ENCODE measurements around the gene ZSCAN5C.
"Not testable (repeated sequence)": the region's sequence is repeated elsewhere in the genome, so short reads cannot be mapped to it uniquely, and the experiment has no call there.

The ZSCAN5C gene, protein sequence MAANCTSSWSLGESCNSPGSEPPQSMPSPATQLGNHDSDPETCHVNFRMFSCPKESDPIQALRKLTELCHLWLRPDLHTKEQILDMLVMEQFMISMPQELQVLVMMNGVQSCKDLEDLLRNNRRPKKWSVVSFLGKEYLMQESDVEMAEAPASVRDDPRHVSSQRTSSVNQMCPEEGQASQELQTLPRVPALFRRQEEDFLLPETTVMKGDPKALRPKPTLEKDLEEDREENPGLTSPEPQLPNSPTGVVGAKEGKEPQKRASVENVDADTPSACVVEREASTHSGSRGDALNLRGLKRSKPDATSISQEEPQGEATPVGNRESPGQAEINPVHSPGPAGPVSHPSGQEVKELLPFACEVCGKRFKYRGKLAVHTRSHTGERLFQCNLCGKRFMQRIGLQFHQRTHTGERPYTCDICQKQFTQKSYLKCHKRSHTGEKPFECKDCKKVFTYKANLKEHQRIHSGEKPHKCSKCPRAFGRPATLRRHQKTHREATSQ

DNA sequence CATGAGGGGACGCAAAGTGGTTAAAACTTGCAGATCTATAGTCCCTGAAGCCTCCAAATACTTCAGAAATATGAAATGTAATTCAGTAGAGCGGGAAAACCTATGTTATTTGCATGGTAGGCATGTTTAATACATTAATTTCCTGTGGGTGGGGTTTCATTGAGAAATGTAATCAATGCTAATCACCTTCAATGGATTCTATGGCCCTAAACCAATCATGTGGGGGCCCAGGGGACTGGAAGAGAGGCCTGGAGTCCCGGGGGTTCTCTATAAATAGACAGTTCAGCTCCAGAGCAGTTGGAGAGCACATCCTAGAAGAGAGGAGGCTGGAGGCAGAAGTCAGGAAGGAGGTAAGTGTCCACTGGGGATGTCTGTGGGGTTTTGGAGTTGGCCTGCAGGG is at the start of gene ZSCAN5C:
ZSCAN5C (plus strand) TSS at position 301 of the 400 bp plus-strand sequence. CDS start 3,641 bp downstream, outside the sequence.
- no peak for DNase-seq (ENCODE audit: low spot score)

DNA sequence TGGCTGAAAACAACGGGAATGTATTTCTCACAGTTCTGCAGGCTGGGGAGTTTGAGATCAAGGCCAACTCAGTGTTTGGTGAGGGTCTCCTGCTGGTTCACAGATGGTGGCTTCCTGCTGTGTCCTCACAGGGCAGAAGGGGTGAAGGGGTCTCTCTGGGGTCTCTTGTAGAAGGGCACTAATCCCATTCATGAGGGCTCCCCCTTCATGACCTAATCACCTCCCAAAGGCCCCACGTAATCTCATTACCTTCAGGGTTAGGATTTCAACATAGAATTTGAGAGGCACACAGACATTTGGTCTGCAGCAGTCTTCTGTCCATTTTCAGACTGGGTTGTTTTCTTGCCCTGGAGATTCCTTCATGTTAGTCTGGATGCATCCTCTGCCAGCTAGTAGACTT is 49.4 kb upstream of the ZSCAN5C start:
- no peak for DNase-seq (ENCODE audit: low spot score)

DNA sequence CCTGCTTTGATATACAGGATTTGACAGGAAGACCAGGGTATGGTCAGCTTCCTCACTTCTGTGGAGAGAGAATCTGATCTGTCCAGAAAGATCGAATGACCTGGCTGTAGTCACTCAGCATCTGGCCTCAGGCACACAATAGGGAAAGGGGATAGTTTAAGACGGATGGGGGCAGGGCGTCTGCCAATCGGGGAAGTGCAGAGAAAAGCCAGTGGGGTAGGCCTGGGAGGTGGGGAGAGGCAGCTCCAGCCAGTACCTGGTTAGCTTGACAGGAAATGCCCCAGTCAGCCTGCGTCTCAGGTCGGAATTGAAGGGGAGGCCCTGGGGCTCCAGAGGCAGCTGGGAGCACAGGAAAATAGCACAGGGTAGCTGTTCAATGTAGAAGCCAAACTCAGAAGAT is 48.6 kb upstream of the ZSCAN5C start:
- DNase-seq (ENCODE audit: low spot score) = no peak

DNA sequence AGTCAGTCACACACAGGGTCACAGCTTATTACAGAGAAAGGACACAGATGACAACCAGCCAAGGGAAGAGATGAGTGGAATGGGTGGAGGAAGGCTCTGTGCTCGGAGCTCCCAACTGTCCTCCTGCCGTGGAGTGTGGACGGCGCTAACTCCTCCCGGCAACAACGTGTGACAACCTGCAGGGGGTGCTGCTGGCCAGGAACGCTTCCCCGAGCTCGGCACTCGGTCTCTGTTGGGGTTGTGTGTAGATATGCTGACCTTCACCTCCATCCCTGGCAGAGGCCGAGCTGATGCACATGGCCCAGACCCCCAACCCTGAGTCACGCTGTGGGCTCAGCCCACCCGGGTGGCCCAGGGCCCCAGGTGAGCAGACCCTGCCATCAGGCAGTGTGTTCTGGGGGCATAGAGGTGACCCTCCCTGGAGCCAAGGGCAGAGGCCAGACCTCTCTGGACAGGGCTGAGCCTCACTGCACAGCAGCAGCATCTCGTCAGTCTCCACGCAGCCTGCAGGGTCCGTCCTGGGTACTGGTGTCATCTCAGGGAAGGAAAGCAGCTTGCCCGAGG is 46.9 kb upstream of the ZSCAN5C start:
- DNase-seq (ENCODE audit: low spot score) = no peak

DNA sequence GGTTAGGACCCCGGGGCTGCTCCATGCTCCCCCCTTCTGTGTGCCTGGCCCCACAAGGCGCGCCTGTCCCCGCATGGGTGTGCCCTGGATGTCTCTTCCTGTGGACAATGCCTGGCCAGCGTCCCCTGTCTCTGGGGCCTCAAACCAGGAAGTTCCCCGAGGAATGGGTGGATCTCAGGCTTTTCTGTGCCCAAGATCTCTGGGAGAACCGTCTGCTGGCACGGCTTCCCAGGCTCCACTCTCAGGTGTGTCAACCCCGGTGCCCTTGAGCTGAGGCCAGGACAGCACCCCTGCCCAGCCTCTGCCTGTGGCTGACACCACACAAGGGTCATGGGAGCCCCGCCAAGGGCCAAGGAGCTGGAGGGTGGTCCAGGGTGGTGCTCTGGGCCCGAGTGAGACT is 45.3 kb upstream of the ZSCAN5C start:
- no peak for DNase-seq (ENCODE audit: low spot score)

DNA sequence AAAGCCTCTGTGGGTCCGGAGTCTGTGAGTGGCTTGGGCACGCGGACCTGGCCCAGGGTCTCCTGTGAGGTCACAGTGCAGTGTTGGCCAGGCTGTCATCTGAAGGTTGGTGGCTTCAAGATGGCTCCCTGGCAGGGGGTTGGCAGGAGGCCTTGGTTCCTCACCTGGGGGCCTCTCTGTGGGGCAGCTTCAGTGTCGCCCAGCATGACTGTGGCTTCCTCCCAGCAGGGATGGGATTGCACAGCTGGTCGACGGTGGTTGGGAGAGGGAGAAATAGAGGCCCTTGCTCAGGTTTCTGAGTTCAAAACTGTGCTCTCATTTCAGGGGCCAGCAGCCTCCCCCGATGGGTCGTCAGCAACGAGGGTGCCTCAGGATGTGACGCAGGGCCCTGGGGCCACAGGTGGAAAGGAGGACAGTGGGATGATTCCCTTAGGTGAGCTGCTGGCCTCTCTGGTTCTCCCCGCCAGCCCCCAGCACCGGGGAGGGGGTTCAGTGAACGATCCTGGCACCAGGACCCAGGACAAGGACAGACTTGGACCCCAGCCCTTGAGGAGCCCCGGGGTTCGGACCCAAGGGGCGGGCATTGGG is 43.8 kb upstream of the ZSCAN5C start:
- no peak for DNase-seq (ENCODE audit: low spot score)

DNA sequence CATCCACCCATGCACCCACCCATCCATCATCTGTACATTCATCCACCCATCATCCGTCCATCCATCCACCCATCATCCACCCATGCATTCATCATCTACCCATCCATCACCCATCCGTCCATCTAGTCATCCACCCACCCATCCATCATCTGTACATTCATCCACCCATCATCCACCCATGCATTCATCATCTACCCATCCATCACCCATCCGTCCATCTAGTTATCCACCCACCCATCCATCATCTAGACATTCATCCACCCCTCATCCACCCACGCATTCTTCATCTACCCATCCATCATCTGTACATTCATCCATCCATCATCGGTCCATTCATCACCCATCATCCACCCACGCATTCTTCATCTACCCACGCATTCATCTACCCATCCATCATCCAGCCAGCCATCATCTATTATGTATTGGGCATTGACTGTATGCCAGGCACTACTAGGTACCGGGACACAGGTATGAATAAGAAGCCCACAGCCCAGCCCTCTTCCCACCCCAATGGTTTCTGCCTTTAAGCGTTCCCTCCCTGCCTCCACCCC is 43.0 kb upstream of the ZSCAN5C start:
- no peak for DNase-seq (ENCODE audit: low spot score)

DNA sequence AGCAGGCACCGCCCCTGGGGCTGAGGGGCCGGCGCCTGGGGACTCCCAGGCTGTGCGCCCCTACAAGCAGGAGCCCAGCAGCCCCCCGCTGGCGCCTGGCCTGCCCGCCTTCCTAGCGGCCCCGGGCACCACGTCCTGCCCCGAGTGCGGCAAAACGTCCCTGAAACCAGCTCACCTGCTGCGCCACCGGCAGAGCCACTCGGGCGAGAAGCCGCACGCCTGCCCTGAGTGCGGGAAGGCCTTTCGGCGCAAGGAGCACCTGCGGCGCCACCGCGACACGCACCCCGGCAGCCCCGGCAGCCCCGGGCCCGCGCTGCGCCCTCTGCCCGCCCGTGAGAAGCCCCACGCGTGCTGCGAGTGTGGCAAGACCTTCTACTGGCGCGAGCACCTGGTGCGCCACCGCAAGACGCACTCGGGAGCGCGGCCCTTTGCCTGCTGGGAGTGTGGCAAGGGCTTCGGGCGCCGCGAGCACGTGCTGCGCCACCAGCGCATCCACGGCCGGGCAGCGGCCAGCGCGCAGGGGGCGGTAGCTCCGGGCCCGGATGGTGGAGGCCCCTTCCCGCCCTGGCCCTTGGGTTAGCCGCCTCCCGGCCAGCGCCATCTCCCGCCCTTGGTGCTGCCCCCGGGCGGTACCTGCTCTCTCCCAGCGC is 42.3 kb upstream of the ZSCAN5C start:
- no peak for DNase-seq (ENCODE audit: low spot score)

DNA sequence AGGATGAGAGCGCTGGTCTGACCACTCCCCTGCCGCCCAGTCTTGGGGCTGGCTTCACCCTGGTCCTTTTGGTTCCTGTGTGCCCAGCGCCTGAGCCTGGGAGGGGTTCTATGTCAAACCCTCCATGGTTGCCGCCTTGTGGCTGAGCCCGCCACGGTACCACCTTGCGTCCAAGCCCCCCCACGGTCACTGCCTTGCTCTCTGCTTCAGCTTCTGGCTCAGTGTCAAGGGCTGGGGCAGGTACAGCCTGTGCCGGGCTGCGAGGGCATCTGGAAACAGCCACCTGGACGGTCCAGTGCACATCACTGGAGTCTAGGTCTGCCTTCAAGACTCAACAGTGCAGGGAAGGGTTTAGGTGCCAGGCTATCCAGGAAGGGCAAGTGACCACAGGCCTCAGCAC is 40.5 kb upstream of the ZSCAN5C start:
- DNase-seq (ENCODE audit: low spot score) = no peak

DNA sequence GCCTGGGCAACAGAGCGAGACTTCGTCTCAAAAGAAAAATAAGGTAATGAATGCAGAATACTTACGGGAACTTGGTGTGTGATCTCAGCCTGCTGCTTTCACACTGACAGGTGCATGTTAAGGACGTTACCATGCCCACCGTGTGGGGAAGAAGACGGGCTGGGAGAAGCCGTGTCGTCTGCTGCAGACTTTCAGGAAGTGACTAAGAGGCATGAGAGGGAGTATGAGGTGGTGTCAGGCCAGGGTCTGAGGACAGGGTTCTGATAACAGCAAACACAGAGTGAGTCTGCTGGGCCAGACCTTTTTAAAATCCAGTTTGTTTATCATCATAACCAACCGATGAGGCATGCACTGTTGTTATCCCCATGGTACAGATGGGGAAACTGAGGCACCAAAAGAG is 39.8 kb upstream of the ZSCAN5C start:
- DNase-seq (ENCODE audit: low spot score) = no peak

DNA sequence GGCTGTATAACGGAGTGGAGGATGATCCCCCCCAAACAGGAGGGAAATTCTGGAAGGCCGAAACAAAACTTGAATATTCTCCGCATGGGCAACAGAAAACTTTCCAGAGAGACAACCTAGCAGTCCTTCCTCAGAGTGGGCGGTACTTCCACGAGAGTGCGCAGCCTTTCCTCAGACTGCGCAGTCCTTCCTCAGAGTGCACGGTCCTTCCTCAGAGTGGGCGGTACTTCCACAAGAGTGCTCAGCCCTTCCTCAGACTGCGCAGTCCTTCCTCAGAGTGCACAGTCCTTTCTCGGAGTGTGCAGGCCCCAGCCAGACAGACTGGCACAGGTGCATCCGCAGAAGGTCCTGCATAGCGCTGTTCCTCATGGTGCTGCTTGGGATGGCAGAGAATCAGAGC is 39.0 kb upstream of the ZSCAN5C start:
- no peak for DNase-seq (ENCODE audit: low spot score)

DNA sequence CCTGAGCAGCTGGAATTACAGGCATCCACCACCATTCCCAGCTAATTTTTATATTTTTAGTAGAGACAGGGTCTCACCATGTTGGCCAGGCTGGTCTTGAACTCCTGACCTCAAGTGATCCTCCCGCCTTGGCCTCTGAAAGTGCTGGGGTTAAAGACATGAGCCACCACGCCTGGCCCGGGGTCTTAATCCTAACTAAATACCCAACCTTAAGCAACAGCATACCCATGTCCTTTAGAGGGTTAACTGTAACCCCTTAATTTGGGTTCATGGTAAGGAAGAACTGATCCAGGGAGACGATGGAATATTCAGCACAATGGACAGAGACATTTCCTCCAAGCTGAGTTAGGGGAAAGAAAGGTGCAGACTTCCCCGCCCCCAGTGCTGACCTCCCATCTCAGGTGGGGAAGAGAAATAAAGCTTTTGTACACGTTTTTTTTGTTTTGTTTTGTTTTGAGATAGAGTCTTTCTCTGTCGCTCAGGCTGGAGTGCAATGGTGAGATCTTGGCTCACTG is 35.0 kb upstream of the ZSCAN5C start:
- DNase-seq (ENCODE audit: low spot score) = peak; percentile 25

DNA sequence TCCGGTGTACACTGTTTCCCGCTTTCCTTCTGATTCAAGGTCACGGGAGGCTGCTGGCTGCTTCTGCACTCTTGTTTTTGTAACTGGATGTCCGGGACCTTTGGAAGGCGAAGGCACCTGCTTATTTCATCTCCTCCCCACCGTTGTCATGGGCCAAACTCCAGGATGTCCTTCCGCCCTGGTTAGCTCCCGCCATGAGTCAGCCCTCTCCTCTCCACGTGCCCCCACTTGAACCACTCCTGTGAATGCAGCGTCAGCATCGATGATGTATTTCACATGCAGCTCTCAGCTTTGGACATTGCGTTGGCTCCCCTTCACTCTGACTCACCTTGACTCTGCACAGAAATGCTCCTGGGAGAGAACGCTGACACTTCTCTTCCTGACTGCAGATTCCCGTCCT is 31.8 kb upstream of the ZSCAN5C start:
- DNase-seq (ENCODE audit: low spot score) = no peak

DNA sequence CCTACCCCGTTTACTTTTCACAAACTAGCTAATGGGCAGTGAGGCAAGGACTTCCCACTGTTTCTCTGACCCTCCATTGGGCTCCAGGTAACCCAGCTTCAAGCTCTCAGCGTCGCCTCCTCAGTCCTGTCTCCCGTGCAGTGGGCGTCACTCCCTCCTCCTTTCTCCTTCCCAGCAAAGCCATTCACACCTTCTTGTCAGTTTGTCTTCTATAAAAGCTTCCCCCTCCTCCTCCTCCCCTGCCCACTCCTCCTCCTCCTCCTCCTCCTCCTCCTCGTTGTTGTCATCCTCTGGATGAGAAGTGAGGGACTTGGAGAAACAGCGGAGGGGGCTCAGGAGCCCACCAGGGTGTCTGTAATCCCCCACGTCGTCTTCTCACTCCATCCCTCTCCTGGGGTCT is 28.0 kb upstream of the ZSCAN5C start:
- no peak for DNase-seq (ENCODE audit: low spot score)

DNA sequence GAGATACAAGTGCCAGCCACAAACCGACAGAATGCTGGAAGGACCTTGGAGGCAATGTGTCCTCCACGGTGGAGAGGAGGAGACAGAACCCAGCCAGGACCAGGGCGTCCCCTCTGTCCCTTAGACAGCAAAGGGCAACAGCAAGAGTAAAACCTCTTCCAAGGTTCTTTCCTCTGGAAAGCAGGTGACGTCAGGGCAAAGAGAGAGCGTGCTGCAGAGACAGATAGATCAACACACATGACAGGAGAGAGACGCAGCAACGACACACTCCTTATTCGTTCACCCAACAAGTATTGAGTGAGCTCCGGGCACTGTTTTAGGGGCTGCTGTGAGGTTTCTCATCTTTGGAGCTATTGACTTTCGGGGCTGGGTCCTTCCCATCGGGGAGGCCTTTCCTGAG is 27.5 kb upstream of the ZSCAN5C start:
- no peak for DNase-seq (ENCODE audit: low spot score)

DNA sequence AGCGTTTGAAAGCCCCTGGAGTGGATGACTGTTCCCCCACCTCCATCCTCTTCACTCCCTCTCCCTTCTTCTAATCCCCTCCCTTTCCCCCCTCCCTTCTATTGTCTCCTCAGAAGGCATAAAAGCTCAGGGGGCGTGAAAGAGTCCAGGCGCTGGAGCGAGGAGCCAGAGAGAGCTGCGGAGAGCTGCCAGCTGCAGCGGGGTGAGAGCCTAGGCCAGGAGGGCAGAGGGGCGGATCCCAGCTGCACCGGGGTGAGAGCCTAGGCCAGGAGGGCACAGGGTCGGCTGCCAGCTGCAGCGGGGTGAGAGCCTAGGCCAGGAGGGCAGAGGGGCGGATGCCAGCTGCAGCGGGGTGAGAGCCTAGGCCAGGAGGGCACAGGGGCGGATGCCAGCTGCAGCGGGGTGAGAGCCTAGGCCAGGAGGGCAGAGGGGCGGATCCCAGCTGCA is 26.2 kb upstream of the ZSCAN5C start, which contains the start of gene GALP:
GALP (plus strand) TSS at position 148 of the 447 bp plus-strand sequence. CDS start 1,101 bp downstream, outside the sequence.
- DNase-seq (ENCODE audit: low spot score) = not testable (repeated sequence)

DNA sequence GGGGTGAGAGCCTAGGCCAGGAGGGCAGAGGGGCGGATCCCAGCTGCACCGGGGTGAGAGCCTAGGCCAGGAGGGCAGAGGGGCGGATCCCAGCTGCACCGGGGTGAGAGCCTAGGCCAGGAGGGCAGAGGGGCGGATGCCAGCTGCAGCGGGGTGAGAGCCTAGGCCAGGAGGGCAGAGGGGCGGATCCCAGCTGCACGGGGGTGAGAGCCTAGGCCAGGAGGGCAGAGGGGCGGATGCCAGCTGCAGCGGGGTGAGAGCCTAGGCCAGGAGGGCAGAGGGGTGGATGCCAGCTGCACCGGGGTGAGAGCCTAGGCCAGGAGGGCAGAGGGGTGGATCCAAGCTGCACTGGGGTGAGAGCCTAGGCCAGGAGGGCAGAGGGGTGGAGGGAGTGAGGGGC is 25.8 kb upstream of the ZSCAN5C start:
- DNase-seq (ENCODE audit: low spot score) = not testable (repeated sequence)

DNA sequence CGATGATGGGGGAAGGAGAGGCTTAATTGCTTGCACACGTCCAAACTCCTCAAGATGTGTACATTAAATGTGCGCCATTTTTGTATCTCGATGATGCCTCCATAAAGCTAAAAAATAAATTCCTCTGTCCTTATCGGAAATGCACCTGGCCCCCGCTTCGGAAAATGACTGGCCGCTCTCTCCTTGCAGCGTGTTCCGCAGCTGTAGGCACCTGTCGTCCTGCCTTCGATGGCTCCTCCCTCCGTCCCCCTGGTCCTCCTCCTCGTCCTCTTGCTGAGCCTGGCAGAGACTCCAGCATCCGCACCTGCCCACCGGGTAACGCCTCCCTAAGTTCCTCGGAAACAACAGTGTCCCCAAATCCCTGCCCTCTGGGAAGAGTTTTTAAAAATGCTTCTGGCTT is 25.2 kb upstream of the ZSCAN5C start:
- DNase-seq (ENCODE audit: low spot score) = no peak

DNA sequence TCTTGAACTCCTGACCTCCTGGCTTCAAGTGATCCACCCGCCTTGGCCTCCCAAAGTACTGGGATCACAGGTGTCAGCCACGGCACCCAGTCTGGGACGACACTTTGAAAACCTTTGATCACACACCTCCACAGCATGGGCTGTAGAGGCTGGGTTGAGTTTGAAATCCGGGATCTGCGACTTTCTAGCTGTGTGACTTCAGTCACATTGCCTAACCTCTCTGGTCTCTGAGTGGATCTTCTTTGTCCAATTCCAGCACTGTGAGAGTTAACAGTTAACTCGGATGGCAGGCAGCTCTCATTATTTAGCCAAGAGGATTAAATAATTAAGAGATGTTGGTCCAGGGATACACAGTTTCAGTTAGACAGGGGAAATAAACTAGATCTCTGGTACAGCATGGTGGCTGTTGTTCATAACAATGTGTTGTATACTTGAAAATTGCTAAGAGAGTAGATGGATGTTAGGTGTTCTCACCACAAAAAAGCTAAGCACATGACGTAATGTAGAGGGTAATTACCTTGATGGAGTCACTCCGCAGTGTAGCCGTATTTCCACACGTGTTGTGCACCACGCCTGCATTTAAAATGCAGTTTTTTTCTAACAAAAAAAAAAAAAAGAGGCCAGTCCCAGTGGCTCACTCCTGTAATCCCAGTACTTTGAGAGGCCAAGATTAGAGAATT is 24.4 kb upstream of the ZSCAN5C start:
- no peak for DNase-seq (ENCODE audit: low spot score)

DNA sequence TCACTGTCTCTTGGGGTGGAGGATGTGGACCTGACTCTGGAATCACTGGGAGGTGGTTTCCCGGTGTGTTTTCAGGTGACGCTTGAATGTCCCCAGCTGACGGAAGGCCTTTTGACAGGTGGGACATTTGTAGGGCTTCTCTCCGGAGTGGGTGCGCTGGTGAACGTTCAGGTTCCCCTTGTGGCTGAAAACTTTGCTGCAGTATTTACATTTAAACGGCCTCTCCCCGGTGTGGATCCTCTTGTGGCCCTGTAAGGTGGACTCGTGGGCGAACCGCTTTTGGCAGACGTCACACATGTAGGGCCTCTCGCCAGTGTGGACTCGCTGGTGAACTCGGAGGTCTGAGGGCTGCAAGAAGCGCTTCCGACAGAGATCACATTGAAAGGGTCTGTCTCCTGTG is 12.3 kb upstream of the ZSCAN5C start:
- no peak for DNase-seq (ENCODE audit: low spot score)

DNA sequence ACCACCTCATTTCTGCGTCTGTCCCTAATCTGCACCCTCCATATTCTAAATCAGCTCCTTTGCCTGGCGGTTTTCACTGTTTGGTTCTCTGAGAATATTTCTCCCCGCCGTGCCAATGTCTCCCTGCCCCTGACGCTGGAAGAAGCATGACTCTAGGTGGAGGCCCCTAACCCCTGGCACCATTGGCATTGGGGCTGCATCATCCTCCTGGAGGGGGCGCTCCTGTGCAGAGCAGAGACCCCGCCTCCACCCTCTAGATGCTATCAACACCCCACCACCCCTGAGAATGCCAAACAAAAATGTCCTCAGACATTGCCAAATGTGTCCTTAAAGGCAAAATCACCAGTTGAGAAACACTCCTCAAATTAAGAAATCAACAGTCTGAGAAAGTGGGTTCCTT is 11.0 kb upstream of the ZSCAN5C start:
- no peak for DNase-seq (ENCODE audit: low spot score)
